Measurements from ENCODE around the gene ZNF440.
A peak's percentile ranks its signal among the peaks of the same experiment; 100 is the strongest.
"Not testable (repeated sequence)": the region's sequence is repeated elsewhere in the genome, so short reads cannot be mapped to it uniquely, and the experiment has no call there.

ZNF440 gene

GRCh38 chr19:11828957-11829876 lies 15.1 kb downstream of the ZNF440 start:
- DNase-seq (ENCODE audit: low spot score): not testable (repeated sequence)

- DNase-seq (ENCODE audit: low spot score): no peak
Observed at GRCh38 chr19:11832253-11832912, 18.3 kb downstream of the ZNF440 start.

- no peak for DNase-seq (ENCODE audit: low spot score)
Observed at GRCh38 chr19:11833541-11833940, 19.5 kb downstream of the ZNF440 start.

GRCh38 chr19:11835626-11836066 lies 21.6 kb downstream of the ZNF440 start:
- DNase-seq (ENCODE audit: low spot score): not testable (repeated sequence)

GRCh38 chr19:11843722-11844121 lies 29.6 kb downstream of the ZNF440 start:
- no peak for DNase-seq (ENCODE audit: low spot score)

GRCh38 chr19:11847615-11848014 lies 33.5 kb downstream of the ZNF440 start:
- not testable (repeated sequence) for DNase-seq (ENCODE audit: low spot score)

GRCh38 chr19:11848200-11848593 lies 34.1 kb downstream of the ZNF440 start:
- no peak for DNase-seq (ENCODE audit: low spot score)

GRCh38 chr19:11848594-11849469 lies 34.8 kb downstream of the ZNF440 start, which contains the start of gene ZNF439:
Gene ZNF439 (plus strand): TSS chr19:11848726. CDS start chr19:11848868, 142 bp downstream.
- peak; percentile 97 for DNase-seq (ENCODE audit: low spot score)

- not testable (repeated sequence) for DNase-seq (ENCODE audit: low spot score)
Observed at GRCh38 chr19:11850289-11850688, 36.2 kb downstream of the ZNF440 start.

- no peak for DNase-seq (ENCODE audit: low spot score)
Observed at GRCh38 chr19:11853358-11853757, 39.3 kb downstream of the ZNF440 start.

- DNase-seq (ENCODE audit: low spot score): peak; percentile 7
Observed at GRCh38 chr19:11856596-11857250, 42.6 kb downstream of the ZNF440 start.

- DNase-seq (ENCODE audit: low spot score): no peak
Observed at GRCh38 chr19:11860721-11861120, 46.6 kb downstream of the ZNF440 start.

- DNase-seq (ENCODE audit: low spot score): no peak
Observed at GRCh38 chr19:11861301-11861700, 47.2 kb downstream of the ZNF440 start.

GRCh38 chr19:11867766-11868165 lies 53.7 kb downstream of the ZNF440 start:
- DNase-seq (ENCODE audit: low spot score): not testable (repeated sequence)

- no peak for DNase-seq (ENCODE audit: low spot score)
Observed at GRCh38 chr19:11868188-11868587, 54.1 kb downstream of the ZNF440 start.

- no peak for DNase-seq (ENCODE audit: low spot score)
Observed at GRCh38 chr19:11872624-11873023, 58.6 kb downstream of the ZNF440 start.

- DNase-seq (ENCODE audit: low spot score): no peak
Observed at GRCh38 chr19:11873762-11874161, 59.7 kb downstream of the ZNF440 start.

- not testable (repeated sequence) for DNase-seq (ENCODE audit: low spot score)
Observed at GRCh38 chr19:11879687-11880266, 65.7 kb downstream of the ZNF440 start.

- DNase-seq (ENCODE audit: low spot score): no peak
Observed at GRCh38 chr19:11880598-11880997, 66.5 kb downstream of the ZNF440 start.

GRCh38 chr19:11881151-11881800 lies 67.2 kb downstream of the ZNF440 start:
- DNase-seq (ENCODE audit: low spot score): peak; percentile 75
